ENCODE results near the gene PTPRD. TPM values are rescaled to one million over a fixed set of nuclear protein-coding genes. Genes with fewer than 3 reads are reported as not detected.

Gene PTPRD
- total RNA-seq, 1 donor from 2014 or later = 136 TPM

- H3K4me1 Mint-ChIP-seq = peaks cover 11% of the 10 kb centered on the region
- no peaks in the 10 kb centered on the region for H3K36me3 Mint-ChIP-seq
- H3K4me1 ChIP-seq = peaks cover 34% of the 10 kb centered on the region
These were observed 1435.7 kb downstream of the PTPRD start for GRCh38 chr9:9177081-9177480.

DNA sequence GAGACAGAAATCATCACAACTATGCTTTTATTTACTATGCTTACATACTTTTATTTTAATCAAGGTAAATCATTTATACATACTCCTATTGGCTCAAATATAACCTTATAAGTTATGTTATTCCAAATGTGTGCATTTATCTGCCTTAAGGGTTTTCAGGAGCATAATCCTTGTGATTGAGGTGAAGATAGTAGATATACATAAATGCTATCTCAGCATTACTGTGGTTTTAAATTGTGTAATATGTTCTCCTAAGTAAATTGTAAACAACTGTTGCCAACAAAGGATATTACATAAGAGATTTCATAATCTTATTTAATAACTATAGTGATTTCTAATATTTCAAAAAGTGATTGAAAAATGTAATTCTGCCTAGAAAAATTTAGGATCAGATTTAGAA lies 1438.4 kb downstream of the PTPRD start:
- H3K4me3 Mint-ChIP-seq = no peak overlapping the region
- no peak for DNase-seq (ENCODE audit: low spot score)

More at GRCh38 chr9:9177081-9177480, 1435.7 kb downstream of the PTPRD start:
- no peak overlapping the region for H3K4me3 Mint-ChIP-seq
- peak; percentile 54 for DNase-seq (ENCODE audit: low spot score)
- Histone ChIP-seq H3K4me2 (peak overlapping the region; percentile 62), H3F3A (ENCODE audit: low read depth) (peaks cover 24% of the 10 kb centered on the region), H3K4me3 (no peak overlapping the region), H3K9ac (no peak overlapping the region), H3K27ac (peak overlapping the region; percentile 69), H3K36me3 (no peaks in the 10 kb centered on the region), H2AFZ (replicated peaks) (no peak overlapping the region), H3K27me3 (no peaks in the 10 kb centered on the region), H4K20me1 (ENCODE audit: low read depth) (no peaks in the 10 kb centered on the region), H3K9me3 (ENCODE audit: low read depth) (no peaks in the 10 kb centered on the region), H3K79me2 (ENCODE audit: low read depth) (no peaks in the 10 kb centered on the region)
- no peaks in the 10 kb centered on the region for H3K27me3 Mint-ChIP-seq (ENCODE audit: insufficient read depth, low read depth)
- no peaks in the 10 kb centered on the region for H3K9me3 Mint-ChIP-seq
- TF ChIP-seq EZH2 (IDR thresholded peaks at IDR 0.05) (no peak), CTCF (IDR thresholded peaks at IDR 0.05) (no peak), EZH2phosphoT487 (IDR thresholded peaks at IDR 0.05) (no peak)
- H3K27ac Mint-ChIP-seq = no peak overlapping the region

DNA sequence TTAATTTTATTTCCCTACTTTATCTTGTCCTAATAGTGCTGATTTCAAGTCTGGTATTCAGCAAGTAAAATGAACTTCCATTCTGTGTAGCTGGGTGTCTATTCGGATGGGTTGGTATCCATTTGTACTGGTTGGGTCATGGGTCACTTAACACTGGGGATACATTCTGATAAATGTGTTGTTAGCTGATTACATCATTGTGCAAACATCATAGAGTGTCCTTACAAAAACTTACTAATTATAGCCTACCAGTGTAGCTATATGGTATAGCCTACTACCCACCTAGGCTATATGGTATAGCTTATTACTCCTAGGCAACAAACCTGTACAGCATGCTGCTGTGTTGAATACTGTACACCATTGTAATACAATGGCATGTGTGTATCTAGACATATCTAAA lies 1439.5 kb downstream of the PTPRD start:
- Mint-ChIP-seq H3K27me3 (ENCODE audit: insufficient read depth, low read depth) (no peaks in the 10 kb centered on the region), H3K27ac (no peak overlapping the region), H3K9me3 (no peaks in the 10 kb centered on the region), H3K4me1 (peaks cover 6% of the 10 kb centered on the region), H3K4me3 (no peak overlapping the region), H3K36me3 (no peaks in the 10 kb centered on the region)
- H3K4me2 ChIP-seq = no peak overlapping the region
- TF ChIP-seq EZH2 (IDR thresholded peaks at IDR 0.05) = no peak
- TF ChIP-seq CTCF (IDR thresholded peaks at IDR 0.05) = no peak
- no peak for TF ChIP-seq EZH2phosphoT487 (IDR thresholded peaks at IDR 0.05)
- no peak for DNase-seq (ENCODE audit: low spot score)
- peaks cover 40% of the 10 kb centered on the region for H3K4me1 ChIP-seq
- peaks cover 22% of the 10 kb centered on the region for H3F3A ChIP-seq (ENCODE audit: low read depth)
- no peaks in the 10 kb centered on the region for H3K36me3 ChIP-seq
- no peak overlapping the region for H3K9ac ChIP-seq
- H2AFZ ChIP-seq (replicated peaks) = no peak overlapping the region
- H4K20me1 ChIP-seq (ENCODE audit: low read depth) = no peaks in the 10 kb centered on the region
- no peaks in the 10 kb centered on the region for H3K27me3 ChIP-seq
- H3K9me3 ChIP-seq (ENCODE audit: low read depth) = no peaks in the 10 kb centered on the region
- H3K27ac ChIP-seq = no peak overlapping the region
- H3K79me2 ChIP-seq (ENCODE audit: low read depth) = no peaks in the 10 kb centered on the region
- H3K4me3 ChIP-seq = no peak overlapping the region

More for the DNA sequence above, 1438.4 kb downstream of the PTPRD start:
- Mint-ChIP-seq H3K27ac (no peak overlapping the region), H3K4me1 (peaks cover 11% of the 10 kb centered on the region), H3K36me3 (no peaks in the 10 kb centered on the region), H3K9me3 (no peaks in the 10 kb centered on the region), H3K27me3 (ENCODE audit: insufficient read depth, low read depth) (no peaks in the 10 kb centered on the region)
- H3K27me3 ChIP-seq = no peaks in the 10 kb centered on the region
- no peak overlapping the region for H3K27ac ChIP-seq
- no peaks in the 10 kb centered on the region for H3K36me3 ChIP-seq
- H3K9me3 ChIP-seq (ENCODE audit: low read depth) = no peaks in the 10 kb centered on the region
- peaks cover 29% of the 10 kb centered on the region for H3F3A ChIP-seq (ENCODE audit: low read depth)
- H3K9ac ChIP-seq = no peak overlapping the region
- no peaks in the 10 kb centered on the region for H4K20me1 ChIP-seq (ENCODE audit: low read depth)
- no peak overlapping the region for H3K4me3 ChIP-seq
- TF ChIP-seq CTCF (IDR thresholded peaks at IDR 0.05) (no peak), EZH2 (IDR thresholded peaks at IDR 0.05) (no peak), EZH2phosphoT487 (IDR thresholded peaks at IDR 0.05) (no peak)
- no peaks in the 10 kb centered on the region for H3K79me2 ChIP-seq (ENCODE audit: low read depth)
- H3K4me2 ChIP-seq = no peak overlapping the region
- no peak overlapping the region for H2AFZ ChIP-seq (replicated peaks)
- peaks cover 49% of the 10 kb centered on the region for H3K4me1 ChIP-seq

Measured in neural progenitor cell (in vitro differentiated cells).